ENCODE results near the gene AGAP1.

DNA sequence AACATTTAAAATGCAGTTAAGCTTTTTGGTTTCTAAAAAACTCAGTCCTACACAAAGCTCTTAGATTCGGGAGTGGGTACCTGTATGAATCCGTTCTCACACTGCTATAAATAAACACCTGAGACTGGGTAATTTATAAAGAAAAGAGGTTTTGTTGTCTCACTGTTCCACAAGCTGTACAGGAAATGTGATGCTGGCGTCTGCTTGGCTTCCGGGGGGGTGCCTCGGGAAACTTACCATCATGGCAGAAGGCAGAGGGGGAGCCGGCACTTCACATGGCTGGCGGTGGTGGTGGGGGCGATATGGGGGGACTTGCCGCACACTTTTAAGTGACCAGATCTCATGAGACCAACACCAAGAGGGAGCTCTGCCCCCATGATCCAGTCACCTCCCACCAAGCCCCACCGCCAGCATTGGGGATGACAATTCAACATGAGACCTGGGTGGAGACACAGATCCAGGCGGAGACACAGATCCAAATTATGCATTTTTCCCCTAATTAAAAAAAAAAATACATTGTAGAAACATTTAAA is 451.8 kb downstream of the AGAP1 start:
- TF ChIP-seq, protein P1, sequence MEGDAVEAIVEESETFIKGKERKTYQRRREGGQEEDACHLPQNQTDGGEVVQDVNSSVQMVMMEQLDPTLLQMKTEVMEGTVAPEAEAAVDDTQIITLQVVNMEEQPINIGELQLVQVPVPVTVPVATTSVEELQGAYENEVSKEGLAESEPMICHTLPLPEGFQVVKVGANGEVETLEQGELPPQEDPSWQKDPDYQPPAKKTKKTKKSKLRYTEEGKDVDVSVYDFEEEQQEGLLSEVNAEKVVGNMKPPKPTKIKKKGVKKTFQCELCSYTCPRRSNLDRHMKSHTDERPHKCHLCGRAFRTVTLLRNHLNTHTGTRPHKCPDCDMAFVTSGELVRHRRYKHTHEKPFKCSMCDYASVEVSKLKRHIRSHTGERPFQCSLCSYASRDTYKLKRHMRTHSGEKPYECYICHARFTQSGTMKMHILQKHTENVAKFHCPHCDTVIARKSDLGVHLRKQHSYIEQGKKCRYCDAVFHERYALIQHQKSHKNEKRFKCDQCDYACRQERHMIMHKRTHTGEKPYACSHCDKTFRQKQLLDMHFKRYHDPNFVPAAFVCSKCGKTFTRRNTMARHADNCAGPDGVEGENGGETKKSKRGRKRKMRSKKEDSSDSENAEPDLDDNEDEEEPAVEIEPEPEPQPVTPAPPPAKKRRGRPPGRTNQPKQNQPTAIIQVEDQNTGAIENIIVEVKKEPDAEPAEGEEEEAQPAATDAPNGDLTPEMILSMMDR (IDR thresholded peaks at IDR 0.05) = no peak
- TF ChIP-seq POLR2A (IDR thresholded peaks at IDR 0.05) = no peak

Measured in right lobe of liver (tissue), 4 donors.